HK-2 (cell line): ENCODE data around the gene CAMLG.
"Not testable (repeated sequence)": the region's sequence is repeated elsewhere in the genome, so short reads cannot be mapped to it uniquely, and the experiment has no call there.

Source experiments
- DNase-seq: peaks from one replicate; pipeline ENCODE4 v3.0.0-alpha.2; 2018; ENCODE audit not compliant: unreplicated experiment

CAMLG gene

DNA sequence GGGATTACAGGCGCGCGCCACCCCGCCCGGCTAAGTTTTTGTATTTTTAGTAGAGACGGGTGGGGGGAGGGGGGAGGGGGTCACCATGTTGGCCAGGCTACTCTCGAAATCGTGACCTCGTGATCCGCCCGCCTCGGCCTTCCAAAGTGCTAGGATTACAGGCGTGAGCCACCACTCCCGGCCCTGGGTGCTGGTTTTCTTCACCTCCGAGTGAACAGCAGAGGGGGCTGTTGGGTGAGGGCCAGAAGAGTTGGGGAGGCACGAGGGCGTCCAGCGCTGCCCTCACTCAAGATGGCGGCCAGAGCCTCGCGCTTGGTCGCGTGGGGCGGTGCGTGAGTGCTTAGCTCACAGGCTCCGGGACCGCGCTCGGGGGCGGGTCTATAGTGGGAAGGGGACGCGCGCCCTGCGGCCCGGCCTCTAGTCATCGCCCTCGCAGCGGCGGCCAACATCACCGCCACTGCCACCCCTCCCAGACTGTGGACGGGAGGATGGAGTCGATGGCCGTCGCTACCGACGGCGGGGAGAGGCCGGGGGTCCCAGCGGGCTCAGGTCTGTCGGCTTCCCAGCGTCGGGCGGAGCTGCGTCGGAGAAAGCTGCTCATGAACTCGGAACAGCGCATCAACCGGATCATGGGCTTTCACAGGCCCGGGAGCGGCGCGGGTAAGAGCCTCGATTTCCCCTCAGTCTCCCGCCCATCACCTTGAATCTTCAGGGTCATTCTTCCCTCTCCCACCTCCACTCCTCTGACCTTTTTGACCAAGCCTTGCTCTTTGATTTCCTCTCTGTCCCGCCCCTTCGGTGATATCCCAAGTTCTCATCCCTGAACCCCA is at the start of gene CAMLG:
TSS of gene CAMLG (plus strand) at position 416 of the 830 bp plus-strand sequence. CDS start at position 489, 73 bp downstream.
- DNase-seq = peak; percentile 87

DNA sequence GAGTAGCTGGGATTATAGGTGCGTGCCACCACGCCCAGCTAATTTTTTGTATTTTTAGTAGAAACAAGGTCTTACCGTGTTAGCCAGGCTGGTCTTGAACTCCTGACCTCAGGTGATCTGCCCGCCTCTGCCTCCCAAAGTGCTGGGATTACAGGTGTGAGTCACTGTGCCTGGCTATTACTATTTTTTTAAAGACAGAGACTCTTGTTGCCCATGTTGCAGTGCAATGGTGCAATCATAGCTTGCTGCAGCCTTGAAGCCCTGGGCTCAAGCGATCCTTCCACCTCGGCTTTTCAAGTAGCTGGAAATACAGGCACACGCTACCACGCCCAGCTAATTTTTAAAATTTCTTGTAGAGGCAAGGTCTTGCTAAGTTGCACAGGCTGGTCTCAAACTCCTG is 48.2 kb upstream of the CAMLG start:
- DNase-seq = not testable (repeated sequence)

GRCh38 chr5:134692722-134693121 is 45.6 kb upstream of the CAMLG start:
- DNase-seq = no peak

DNA sequence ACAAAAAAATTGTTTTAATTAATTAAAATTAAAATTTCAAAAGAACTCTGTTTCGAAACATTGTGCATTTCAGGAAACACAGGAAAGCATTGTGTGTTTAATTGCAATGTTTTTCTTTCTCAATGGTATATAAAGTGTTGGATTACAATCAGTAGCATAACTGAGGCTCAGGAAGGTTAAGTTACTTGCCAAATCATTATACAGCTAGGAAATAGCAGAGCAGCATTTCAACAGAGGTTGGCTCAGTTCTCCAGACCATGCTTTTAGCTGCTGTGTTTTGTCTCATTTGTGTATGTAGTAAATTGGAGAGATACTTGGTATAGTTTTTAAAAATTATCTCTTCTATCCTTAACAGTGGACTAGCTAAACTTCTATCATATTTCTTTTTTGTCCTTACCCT is 30.0 kb upstream of the CAMLG start:
- DNase-seq = no peak

DNA sequence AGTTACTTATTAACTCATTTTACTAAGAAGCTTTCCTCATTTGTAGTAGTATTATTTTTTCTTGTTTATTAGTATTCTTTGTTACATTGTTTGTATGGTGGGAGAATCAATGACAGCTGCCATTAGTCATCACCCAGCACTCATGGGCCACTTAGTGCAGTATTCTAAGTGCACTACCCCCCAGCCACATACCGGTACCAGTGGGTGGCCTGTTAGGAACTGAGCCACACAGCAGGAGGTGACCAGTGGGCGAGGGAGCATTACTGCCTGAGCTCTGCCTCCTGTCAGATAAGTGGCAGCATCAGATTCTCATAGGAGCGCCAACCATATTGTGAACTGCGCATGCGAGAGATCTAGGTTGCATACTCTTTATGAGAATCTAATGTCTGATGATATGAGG is 24.2 kb upstream of the CAMLG start:
- no peak for DNase-seq

DNA sequence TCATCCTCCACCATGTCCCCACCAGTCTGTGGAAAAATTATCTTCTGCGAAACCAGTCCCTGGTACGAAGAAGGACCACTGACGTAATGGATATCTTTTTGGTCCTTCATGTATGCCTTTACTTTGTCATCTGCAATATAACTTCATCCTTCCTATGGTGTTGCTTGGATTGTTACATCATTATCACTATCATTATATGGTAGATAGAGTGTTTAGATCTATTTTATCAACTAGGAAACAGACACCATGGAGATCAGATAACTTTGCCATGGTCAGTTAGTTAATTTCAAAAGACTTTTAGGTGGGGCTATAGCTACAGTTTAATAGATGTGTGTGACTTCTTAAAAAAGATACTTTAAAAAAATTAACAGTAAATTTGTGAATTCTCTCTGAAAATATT is 23.8 kb upstream of the CAMLG start:
- DNase-seq = no peak

DNA sequence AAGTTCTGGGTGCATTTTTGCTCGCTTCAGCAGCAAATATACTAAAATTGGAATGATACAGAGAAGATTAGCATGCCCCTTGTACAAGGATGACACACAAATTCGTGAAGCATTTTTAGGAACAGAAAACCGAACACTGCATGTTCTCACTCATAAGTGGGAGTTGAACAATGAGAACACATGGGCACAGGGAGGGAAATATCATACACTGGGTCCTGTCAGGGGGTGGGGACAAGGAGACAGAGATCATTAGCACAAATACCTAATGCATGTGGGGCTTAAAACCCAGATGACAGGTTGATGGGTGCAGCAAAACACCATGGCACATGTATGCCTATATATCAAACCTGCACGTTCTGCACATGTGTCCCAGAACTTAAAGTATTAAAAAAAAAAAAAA is 22.9 kb upstream of the CAMLG start:
- DNase-seq = not testable (repeated sequence)

DNA sequence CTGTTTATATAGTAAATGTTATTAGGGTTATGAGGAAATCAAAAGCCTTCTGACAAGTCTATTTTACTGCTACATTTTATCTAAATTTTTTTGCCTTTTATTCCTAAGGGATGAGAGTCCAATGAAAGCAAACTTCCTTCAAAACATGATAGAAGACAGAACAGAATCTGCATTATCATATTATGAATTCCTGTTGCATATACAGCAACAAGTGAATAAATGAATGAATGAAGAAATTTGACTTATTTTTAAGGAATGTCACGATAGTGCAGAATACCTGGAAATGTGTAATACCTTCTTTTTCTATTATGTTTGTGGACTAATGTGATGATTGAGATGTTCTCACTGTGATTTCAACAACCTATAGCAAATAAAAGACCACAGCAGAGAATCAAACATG is 13.5 kb upstream of the CAMLG start:
- no peak for DNase-seq

DNA sequence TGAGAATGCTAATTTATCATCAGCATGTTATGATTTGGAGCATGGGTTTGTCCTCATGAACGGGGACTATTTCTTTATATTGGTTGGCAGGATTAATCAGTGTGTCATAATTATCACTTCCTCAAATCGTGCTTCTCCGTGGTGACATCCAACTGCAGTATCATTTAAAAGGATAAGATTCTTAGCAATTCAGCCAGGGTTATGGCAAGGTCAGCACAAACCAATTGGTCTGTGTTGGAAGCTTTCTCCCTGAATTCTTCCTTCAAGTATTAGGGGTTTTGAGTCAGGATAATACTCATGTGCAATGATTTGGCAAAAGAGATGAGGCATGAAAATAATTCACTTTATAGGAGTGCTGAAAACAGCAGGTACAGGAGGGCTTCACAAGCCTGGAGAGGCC is 5.5 kb upstream of the CAMLG start:
- no peak for DNase-seq

DNA sequence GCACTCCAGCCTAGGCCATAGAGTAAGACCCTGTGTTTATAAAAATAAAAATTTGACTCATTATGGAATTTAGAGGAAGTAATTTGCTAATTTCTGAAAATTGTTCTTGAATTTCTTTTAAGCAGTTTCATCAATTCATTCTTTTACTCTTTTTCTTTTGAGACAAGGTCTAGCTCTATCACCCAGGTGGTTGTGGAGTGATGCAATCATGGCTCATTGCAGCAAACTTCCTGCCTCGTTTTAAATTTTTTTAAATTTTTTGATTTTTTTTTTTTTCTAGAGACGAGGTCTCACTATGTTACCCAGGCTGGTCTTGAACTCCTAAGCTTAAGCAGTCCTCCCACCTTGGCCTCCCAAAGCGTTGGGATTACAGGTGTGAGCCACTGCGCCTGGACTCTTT is 3.1 kb upstream of the CAMLG start:
- no peak for DNase-seq

DNA sequence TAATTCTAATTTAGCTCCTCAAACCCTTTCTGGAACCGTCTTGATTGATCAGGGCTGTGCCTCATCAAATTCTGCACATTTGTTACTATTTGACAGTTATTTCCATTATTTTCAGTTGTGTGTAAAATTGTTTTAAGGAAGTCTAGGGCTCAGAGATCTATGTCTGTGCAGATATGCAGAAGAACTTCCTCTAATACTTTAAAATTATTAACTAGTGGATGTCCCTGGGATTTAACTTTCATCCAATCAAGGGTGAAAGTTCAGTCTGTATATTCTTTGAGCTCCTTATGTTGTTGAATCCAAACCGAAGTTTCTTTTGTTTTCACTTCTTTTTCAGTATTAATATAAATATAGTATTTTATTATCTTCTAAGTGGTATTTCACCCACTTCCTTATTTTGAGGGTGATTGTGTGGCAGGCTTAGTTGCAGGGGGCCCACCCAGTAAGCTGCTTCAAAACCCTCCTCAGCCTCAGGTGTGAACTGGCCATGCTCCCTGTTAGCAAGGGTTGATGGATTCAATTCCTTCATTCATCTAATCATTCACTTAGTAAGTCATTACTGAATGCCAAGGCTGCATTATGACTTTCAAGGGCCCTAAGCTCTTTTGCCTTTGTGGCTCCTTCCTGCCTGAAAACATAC is 2.1 kb upstream of the CAMLG start:
- no peak for DNase-seq

DNA sequence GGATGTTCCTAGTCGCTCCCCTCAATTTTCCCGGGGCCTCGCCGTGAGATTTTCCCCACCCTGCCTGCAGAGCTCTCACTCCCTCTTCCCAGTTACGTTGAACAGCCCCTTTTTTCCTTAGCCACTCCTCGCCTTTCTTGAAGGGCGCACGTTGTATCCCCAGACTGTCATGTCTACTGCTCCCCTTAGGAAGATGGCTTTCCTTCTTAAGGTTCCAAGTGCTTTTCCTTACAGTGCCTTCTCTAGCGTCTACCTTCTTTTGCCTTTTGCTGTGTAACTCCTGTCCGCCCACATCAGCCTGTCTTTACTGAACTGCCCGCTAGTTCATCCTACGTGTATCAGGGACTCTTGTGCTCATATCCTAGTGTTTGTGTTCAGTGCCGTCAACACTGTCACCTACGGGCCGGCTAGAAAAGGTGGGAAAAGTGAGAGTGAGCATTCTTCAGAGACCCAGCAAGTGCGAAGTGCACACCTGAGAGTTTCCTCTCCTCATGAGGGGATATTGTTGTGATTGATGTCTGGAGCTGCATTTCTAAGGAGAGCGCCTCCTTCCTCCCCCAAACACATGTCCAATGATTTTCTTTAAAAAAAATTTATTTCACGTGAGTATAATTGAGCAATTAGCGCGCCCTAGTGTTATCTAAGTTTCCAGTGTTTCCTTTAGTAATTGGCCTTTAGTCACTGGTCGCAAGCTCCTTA is 764 bp downstream of the CAMLG start:
- peak; percentile 29 for DNase-seq

DNA sequence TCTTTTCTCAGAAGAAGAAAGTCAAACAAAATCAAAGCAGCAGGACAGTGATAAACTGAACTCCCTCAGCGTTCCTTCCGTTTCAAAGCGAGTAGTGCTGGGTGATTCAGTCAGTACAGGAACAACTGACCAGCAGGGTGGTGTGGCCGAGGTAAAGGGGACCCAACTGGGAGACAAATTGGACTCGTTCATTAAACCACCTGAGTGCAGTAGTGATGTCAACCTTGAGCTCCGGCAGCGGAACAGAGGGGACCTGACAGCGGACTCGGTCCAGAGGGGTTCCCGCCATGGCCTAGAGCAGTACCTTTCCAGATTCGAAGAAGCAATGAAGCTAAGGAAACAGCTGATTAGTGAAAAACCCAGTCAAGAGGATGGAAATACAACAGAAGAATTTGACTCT is 2.7 kb downstream of the CAMLG start:
- no peak for DNase-seq

DNA sequence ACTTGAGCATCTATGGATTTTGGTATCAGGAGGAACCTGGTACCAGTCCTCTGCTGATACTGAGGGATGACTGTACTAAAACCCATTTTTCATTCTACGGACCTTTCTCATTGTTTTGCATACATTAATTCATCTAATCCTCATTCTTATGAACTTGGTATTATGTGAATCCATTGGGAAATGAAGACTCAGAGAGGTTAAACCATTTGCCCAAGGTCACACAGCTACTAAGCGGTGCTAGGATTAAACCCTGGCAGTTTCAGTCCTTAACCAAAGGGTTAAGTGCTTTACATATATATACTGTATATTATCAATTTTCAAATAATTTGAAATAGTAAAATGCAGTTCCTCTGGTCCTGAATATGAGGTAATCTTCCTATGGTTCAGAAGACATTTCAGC is 3.8 kb downstream of the CAMLG start:
- no peak for DNase-seq

GRCh38 chr5:134749415-134749814 is 11.1 kb downstream of the CAMLG start:
- DNase-seq = no peak

- DNase-seq = no peak
These were observed 19.8 kb downstream of the CAMLG start for GRCh38 chr5:134758176-134758503.

DNA sequence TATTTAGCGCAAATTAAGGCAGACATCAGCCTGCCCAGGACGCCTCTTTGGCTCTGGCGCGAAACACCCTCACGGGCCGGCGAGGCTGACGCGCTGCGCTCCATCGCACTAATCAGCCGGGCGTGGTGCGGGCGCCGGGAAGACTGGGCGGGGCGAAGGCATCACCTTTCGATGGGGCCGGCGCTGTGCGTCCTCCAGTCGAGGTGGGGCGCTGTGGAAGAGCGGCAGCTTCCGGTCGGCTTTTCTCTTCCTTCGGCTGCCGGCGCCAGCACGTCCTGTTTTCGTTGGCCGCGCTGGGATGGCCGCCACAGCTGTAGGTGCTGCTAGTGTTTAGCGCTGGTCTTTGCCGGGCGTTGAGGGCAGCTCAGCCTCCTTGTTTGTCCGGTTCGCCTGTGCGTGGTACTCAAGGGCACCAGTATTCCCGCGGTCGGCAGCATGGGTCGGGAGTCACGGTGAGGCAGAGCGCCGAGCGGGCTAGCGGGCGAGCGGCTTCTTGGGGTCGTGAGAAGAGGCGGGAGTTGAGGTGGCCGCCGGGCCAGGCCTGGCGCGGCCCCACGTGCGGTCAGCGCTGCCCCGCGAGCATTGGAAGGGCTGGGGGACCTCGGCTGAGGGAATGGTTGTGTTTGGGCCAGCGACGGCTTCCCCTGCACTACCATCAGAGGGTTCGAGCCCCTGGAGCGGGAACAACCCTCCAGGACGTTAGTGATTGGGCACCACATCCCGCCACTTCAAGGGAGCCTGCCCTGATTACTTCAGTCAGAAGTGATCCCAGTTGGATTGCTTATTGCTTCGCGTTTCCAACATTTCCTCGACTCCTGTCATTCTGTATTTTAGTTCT is 20.4 kb downstream of the CAMLG start, which contains the start of gene DDX46:
TSS of gene DDX46 (plus strand) at position 276 of the 838 bp plus-strand sequence. CDS start at position 436, 160 bp downstream.
- DNase-seq = peak; percentile 93

GRCh38 chr5:134767528-134768291 is 29.4 kb downstream of the CAMLG start:
- not testable (repeated sequence) for DNase-seq

- DNase-seq = no peak
These were observed 30.9 kb downstream of the CAMLG start for GRCh38 chr5:134769206-134769605.

GRCh38 chr5:134772461-134773125 is 34.2 kb downstream of the CAMLG start:
- no peak for DNase-seq

- no peak for DNase-seq
These were observed 39.0 kb downstream of the CAMLG start for GRCh38 chr5:134777366-134777765.
